ENCODE results near the gene RPL13A.
A peak's percentile ranks its signal among the peaks of the same experiment; 100 is the strongest.

- TF ChIP-seq EZH2phosphoT487 (IDR thresholded peaks at IDR 0.05; ENCODE audit: low read length) (no peak), CTCF (IDR thresholded peaks at IDR 0.05; ENCODE audit: low read length) (peak; percentile 89)
These were observed 19.2 kb downstream of the RPL13A start for GRCh38 chr19:49506575-49507105.
